PFSK-1 (cell line): ENCODE measurements around the gene CHCHD1. TPM values are rescaled to one million over a fixed set of nuclear protein-coding genes. Genes with fewer than 3 reads are reported as not detected.

ENCODE experiments used
- FOXP2 ChIP-seq: optimal IDR thresholded peaks from 2 replicates; pipeline ENCODE3; 2011; ENCODE audit warnings: borderline replicate concordance, control low read depth, inconsistent platforms; ENCODE audit not compliant: insufficient read depth; ENCODE audit errors: extremely low read length, extremely low read depth
- POLR2AphosphoS5 ChIP-seq: IDR thresholded peaks from 2 replicates; pipeline ENCODE4 v1.6.1; 2012; ENCODE audit warnings: low read depth, mild to moderate bottlenecking, control low read depth, low read length, moderate library complexity
- REST ChIP-seq, 2 experiments: IDR thresholded peaks; 2 replicates each; pipeline versions ENCODE4 v1.6.1 to v1.8.0; 2011 to 2012; ENCODE audit warnings: low read depth in 2 of 2, low read length in 2 of 2, control low read depth in 1 of 2, inconsistent platforms in 1 of 2, mild to moderate bottlenecking in 1 of 2, moderate library complexity in 1 of 2; ENCODE audit not compliant: insufficient read depth in 1 of 2
- SIN3A ChIP-seq: IDR thresholded peaks from 2 replicates; pipeline ENCODE4 v1.6.1; 2012; ENCODE audit warnings: mild to moderate bottlenecking, low read length, moderate library complexity, borderline replicate concordance; ENCODE audit not compliant: insufficient read depth
- TAF1 ChIP-seq: IDR thresholded peaks from 2 replicates; pipeline ENCODE4 v1.6.1; 2012; ENCODE audit warnings: low read length, control low read depth, borderline replicate concordance; ENCODE audit not compliant: insufficient read depth
- polyA plus RNA-seq: library from polyadenylated mRNA; unstranded; fragments of >200 nt; gene quantifications from one replicate; pipeline ENCODE4 v1.2.1, GENCODE V29; 2012; ENCODE audit warnings: low read depth, missing spikeins; ENCODE audit not compliant: insufficient read length

The CHCHD1 gene
- polyA plus RNA-seq = 46.9 TPM

- no peak; a peak in 1 of 4 replicates for TF ChIP-seq REST (IDR thresholded peaks at IDR 0.05; ENCODE audit: insufficient read depth in 1 of 2, low read depth in 2 of 2, low read length in 2 of 2)
- peak; percentile 91 for TF ChIP-seq TAF1
- TF ChIP-seq FOXP2 = peak; percentile 60
- TF ChIP-seq SIN3A = peak; percentile 33; the same call in 1 of the 2 replicates
- peak; percentile 96 for TF ChIP-seq POLR2AphosphoS5
These were observed at the start of gene CHCHD1 for GRCh38 chr10:73781879-73782748. CHCHD1 (plus strand) TSS chr10:73782048; CDS start chr10:73782076, 28 bp downstream.

- no peak for TF ChIP-seq FOXP2
- no peak for TF ChIP-seq REST (IDR thresholded peaks at IDR 0.05; ENCODE audit: insufficient read depth in 1 of 2, low read depth in 2 of 2, low read length in 2 of 2)
- no peak for TF ChIP-seq POLR2AphosphoS5
- TF ChIP-seq TAF1 = no peak
- TF ChIP-seq SIN3A = no peak
These were observed 49.4 kb upstream of the CHCHD1 start for GRCh38 chr10:73732426-73732825.

DNA sequence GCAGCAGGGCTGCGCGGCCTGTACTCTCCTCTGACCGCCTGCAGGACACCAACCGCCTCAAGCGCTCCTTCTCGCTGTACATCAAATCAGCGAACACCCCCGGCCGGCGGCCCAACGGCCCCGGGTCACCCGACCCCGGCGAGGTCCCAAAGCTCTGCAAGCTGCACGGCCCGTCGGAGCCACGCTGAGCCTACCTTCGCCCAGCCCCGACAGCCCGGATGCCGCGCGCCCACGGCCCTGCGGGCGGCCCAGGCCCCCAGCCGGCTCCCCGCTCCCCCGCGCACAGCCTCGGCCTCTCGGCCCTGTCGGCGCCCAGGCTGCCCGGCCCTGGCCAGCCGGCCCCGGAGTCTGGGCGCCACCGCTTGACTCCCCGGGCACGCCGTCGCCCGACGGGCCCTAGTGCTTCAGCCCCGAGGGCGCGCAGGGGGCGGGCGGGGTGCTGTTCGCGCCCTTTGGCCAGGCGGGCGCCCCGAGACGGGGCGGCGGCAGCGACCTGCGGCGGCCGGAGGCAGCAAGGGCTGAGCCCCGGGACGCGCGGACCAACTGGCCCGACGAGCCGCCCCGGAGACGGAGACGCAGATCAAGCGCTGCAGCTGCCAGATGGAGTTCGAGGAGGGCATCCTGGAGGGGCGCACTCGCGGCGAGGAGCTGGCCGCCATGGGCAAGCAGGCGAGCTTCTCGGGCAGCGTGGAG is 48.8 kb upstream of the CHCHD1 start:
- TF ChIP-seq SIN3A (no peak), REST (IDR thresholded peaks at IDR 0.05; ENCODE audit: insufficient read depth in 1 of 2, low read depth in 2 of 2, low read length in 2 of 2) (no peak), POLR2AphosphoS5 (no peak), FOXP2 (no peak), TAF1 (no peak)

DNA sequence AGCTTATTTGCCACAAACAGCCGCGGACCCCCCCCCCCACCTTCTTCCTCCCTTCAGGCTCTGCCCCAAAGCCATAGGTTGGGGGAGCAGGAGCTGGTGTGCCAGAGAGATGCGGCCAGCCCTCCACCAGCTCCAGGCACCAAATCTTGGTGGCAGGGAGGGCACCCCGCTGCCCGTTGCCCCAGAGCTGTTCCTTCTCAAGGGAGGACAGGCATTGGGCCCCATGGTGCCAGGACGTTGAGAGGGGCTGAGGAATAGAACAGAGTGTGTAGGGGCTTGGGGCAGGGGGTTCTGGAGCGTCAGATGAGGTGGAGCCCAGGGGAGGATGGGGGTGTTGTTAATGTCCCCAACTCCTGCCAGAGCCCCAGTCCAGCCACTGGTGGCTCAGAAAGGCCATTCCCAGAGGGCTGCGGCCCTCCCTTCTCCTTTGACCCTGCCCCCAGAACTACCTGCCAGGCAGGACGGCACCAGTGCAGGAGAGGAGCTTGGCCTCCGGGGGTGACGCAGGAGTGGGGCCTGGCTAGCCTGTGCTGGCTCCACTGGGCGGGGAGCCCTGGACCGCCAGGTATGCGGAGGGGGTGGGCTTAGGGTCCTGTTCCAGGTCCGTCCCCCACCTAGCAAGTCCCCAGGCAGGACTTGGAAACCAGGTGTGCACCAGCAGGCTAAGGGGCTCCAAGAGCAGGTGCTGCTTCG is 47.7 kb upstream of the CHCHD1 start:
- TF ChIP-seq TAF1 (no peak), POLR2AphosphoS5 (no peak), FOXP2 (no peak), SIN3A (no peak), REST (IDR thresholded peaks at IDR 0.05; ENCODE audit: insufficient read depth in 1 of 2, low read depth in 2 of 2, low read length in 2 of 2) (no peak)
